ENCODE measurements around the gene IPO5.

DNA sequence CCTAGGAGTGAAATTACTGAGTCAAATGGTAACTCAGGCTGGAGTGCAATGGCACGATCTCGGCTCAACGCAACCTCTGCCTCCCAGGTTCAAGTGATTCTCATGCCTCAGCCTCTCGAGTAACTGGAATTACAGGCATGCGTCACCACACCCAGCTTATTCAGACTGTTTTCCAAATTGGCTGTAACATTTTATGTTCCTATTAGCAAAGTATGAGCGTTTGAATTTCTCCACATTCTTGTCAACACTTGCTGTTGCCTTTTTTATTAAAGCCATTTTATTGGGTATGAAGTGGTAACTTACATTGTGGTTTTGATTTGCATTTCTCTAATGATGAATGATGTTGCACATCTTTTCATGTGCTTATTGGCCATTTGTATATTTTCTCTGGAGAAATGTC lies 7.9 kb downstream of the IPO5 start:
- TF ChIP-seq, protein P1, sequence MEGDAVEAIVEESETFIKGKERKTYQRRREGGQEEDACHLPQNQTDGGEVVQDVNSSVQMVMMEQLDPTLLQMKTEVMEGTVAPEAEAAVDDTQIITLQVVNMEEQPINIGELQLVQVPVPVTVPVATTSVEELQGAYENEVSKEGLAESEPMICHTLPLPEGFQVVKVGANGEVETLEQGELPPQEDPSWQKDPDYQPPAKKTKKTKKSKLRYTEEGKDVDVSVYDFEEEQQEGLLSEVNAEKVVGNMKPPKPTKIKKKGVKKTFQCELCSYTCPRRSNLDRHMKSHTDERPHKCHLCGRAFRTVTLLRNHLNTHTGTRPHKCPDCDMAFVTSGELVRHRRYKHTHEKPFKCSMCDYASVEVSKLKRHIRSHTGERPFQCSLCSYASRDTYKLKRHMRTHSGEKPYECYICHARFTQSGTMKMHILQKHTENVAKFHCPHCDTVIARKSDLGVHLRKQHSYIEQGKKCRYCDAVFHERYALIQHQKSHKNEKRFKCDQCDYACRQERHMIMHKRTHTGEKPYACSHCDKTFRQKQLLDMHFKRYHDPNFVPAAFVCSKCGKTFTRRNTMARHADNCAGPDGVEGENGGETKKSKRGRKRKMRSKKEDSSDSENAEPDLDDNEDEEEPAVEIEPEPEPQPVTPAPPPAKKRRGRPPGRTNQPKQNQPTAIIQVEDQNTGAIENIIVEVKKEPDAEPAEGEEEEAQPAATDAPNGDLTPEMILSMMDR (IDR thresholded peaks at IDR 0.05; ENCODE audit: insufficient read depth, low read length, poor library complexity, severe bottlenecking) = no peak
- no peak for TF ChIP-seq EZH2phosphoT487 (conservative IDR thresholded peaks at IDR 0.05; ENCODE audit: low read length)
